Dermis microvascular lymphatic vessel endothelial cell (primary cell): ENCODE results near the gene ARL16. TPM values are rescaled to one million over a fixed set of nuclear protein-coding genes. Genes with fewer than 3 reads are reported as not detected.

Experiments
- DNase-seq, 2 donors: peaks; one replicate each; pipeline versions ENCODE4 v3.0.0 to v3.0.0-alpha.2; 2010; ENCODE audit warnings: low read depth in 2 of 2
- total RNA-seq: library from RNA; depleted of rRNA; stranded (reverse); fragments of >200 nt; gene quantifications from 2 replicates; pipeline ENCODE4 v1.2.1, GENCODE V29; 2014

The ARL16 gene
- total RNA-seq, 1 donor from 2014 or later, result 28.2 TPM

DNA sequence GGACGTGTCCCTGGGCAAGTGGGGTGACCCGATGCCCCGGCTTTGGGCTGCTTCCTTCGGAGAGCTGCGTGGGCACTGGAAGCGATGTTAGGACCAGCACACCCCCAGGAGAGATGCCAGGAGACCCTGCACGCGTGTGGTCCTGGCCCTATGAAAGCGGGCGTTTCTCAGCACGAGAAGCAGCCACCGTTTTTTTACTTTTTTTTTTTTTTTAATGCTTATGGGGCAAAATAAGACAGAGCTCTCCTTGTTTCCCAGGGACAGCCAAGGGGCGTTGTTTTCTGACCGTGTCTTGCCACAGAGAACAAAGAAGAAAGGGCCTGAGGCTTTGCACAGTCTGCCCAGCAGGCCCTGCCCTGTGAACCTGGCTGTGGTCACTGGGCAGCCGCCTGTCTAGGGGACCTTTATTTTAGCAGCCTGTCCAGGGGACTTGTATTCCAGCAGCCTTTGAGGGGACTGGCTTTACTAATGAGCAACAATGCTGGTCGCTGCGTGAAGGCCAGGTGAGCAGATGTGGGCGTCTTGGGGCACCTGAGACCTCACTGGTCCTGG is 29.5 kb upstream of the ARL16 start:
- no peak for DNase-seq

DNA sequence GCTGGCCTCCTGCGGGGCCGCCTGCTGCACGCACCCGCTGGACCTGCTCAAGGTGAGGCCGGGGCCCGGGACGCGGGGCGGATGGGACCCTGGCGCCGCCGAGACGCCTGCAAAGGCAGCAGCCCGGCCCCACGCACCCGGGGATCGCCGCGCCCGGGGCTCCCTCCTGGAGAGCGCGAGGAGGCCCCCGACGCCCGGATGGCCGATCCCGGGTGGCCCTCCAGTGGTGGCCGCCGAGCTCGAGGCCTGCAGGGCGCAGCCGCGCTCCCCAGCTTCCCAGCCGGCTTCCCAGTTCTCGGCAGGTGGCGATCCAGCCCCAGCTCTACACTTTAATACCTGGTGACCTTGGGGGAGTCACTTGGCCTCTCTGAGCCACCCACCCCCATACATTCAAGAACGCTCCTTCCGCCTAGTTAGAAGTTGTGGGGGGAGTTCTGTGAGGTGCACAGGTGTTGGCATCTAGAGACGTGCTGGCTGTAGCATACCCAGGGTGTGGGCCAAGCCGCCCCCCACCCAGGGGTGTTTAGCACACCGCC is 28.9 kb upstream of the ARL16 start:
- DNase-seq, result peak in 1 of 2 donors; percentile 31

DNA sequence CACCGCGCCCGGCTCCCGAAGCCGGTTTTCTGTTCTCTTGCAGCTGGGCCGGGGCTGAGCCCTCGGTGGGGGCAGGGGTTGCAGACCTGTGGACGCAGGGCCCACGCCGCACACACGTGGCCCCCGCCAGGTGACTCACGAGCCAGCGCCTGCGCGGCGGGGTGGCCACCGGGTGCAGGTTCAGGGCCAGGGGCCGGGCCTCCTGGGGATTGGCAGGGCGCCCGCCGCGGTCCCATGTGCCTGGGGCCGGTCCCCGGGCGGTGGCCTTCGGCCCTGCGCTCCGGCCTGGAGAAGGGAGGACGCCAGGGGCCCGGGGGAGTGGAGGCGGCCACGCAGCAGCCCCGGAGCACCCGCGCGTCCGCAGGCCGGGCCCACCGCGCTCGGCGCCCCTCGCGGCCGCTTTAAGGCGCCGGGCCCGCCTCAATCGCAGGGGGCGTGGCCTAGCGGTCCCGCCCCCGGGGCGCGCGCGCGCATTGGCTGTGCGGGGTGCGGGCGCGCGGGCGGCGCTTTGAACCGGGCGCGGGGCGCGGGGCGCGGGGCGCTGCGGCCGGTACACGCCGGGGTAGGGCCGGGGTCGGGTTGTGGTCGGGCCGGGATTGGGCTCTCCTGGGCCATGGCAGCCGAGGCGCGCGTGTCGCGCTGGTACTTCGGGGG is 28.3 kb upstream of the ARL16 start, which contains the start of gene SLC25A10:
Gene SLC25A10, plus strand, starts transcription at position 471 of the 654 bp plus-strand sequence. Its CDS starts 143 bp downstream, at position 614.
- peak; percentile 36 to 83 for DNase-seq

DNA sequence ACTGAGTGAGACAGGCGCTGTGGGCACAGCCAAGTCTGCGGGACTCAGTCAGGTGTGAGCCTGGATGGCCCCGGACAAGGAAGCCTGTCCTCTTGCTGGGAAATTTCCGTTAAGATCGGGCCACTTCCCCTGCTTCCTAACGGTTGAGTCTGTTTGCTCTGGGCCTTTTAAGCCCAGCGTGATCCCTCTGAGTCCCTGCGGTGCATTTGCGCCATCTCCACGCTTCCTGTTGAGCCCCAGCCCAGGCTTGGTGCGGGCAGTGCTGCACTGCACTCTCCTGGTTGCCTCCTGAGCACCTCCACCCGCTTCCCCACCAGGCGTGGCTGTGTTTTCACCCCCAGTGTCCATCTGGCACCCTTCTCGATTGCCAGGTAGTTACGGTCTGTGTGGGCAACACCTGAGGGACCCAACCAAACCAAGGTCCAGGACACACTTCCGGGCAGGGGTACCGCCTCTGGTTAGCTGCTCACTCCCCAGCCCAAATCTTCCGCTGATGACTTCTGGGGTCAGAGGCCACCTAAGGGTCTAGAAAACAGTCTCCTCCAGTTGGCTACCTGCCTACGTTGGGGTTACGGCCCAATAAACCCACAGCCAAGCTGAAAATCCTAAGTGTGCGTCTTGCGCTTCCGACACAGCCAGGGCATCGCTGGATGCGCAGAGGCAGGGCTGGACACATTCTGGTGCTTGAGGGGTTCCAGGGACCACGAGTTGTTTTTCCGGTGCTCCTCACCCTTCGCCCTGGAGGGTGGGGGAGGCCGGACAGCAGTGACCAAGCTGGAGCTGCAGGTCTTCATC is 27.1 kb upstream of the ARL16 start:
- DNase-seq, result no peak

DNA sequence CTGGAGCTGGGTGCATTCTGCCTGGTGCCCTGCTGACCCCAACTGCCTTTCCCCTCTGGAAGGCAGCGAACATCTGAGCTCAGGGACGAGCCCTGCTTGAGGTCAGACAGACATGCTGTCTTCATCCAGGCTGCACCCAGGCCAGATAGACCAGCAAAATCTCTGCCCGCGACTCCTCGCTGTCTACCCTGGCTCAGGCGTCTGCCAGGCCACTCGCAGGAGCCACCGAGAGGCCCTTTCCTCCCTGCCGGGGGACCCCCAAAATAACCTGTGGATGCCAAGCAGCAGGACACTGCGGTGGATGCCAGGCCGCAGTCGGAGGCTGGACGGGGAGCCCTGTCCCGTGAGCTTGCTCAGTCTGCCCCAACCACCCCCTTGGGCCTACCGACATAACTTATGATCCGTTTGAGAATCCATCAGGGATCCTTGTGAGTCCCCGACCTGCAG is 25.2 kb upstream of the ARL16 start:
- DNase-seq, result no peak

DNA sequence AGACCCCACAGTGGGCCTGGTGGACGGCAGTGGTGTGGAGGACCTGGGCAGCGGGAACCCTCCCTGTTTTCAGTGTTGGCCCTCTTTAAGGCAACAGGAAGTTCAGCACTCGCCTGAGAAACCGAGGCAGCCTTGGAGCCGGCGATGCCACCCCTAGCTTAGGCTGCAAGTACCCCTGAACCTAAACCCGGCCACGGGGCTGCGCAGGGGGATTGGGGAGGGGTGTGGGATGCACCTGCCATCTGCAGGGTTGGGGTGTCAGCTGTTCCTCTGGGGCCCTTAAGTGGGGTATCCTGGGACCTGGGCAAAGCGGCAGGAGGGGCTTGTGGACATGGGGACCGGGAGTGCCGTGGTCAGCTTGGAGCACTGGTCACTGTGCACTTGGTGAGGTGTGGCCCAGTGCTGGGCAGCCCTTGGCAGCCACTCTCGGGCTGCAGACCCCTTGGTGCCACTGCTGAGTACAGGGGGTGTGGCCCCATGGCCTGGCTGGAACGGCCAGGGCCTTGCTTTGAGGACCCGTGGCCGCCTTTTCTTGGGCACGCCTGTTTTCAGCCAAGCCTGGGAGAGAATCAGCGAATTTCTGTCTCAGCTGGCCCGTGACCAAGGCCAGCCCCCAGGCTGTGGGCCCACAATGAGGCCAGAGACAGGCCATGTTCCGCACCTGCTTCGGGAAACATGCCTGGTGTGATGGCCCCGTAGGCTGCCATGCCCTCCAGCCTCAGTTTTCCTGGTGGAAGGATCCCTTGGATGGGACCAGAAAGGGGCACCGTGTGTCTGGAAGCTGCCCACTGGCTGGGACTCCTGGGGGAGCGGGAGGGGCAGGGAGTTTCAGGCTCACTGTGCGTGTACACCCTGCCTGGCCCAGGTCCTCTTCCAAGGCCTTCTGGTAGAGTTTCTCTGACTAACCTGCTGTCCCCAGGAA is 24.4 kb upstream of the ARL16 start:
- DNase-seq, result no peak

DNA sequence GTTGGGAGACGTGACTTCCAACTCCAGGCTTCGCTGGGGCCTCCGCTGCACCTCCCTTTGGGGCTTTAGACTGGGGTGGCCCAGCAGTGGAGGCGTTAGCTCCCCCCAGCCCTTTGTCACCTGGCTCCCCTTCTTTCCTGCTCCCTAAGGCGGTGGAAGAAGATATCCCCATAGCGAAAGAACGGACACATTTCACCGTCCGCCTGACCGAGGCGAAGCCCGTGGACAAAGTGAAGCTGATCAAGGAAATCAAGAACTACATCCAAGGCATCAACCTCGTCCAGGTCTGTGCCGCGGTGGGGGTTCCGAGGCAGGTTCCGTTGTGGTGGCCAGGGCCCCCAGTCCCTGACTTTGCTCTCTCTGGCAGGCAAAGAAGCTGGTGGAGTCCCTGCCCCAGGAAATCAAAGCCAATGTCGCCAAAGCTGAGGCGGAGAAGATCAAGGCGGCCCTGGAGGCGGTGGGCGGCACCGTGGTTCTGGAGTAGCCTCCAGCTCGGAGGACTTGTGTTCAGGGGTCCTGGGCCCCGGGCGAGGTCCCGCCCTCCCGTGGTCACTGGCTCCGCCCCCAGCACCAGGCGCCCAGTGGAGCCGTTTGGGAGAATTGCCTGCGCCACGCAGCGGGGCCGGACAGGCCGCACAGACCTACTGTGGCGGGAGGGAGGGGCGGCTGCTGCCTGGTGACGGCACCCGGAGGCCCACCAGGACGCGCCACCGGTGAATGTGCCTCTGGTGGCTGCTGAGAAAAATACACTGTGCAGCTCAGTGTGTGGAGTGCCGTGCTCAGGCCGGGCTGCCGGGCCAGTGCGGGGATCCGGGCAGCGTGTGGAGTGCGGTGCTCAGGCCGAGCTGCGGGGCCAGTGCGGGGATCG is 23.4 kb upstream of the ARL16 start:
- no peak for DNase-seq

DNA sequence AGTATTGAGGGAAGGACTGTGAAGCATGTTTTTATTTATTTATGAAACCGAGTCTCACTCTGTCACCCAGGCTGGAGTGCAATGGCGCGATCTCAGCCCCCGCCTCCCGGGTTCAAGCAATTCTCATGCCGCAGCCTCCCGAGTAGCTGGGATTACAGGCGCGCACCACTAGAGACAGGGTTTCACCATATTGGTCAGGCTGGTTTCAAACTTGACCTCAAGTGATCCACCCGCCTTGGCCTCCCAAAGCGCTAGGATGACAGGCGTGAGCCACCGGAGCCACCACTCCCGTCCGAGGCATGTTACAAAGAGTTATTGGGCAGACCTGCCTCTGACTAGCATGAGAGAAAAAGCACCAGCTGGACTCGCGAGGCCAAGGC is 22.6 kb upstream of the ARL16 start:
- no peak for DNase-seq

DNA sequence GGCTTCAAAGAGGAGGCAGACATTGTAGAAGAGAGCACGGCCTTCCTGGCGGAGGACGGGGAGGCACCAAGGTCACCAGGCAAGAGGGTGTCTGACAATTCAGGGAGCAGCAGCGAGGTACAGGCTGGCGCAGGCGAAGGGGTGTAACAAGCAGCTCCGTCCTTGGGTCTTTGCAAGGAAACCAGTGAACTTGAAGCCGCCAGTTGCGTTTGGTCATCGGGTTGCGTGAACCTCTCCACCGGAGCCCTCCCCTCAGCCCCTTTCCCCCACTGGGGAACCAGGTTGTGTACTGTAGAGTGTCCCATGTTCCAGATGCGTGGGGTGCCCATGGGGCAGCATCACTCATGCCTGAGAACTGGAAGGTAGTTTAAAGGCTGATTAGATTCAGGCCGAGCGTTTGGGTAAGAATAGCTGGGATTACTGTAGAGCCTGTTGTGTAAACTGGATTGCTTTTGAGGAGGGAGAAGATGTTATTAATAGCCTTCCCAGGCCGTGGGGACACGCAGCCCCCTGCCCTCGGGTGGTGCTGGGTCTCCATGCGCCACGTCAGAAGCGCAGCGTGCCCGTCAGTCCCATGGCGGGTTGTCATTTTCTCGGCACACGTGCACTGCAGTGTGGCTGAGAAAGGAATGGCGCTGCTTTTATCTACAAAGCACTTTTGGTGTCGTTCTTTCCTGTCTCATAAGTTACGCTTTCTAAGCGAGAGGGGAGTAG is 22.1 kb upstream of the ARL16 start:
- DNase-seq, result no peak

DNA sequence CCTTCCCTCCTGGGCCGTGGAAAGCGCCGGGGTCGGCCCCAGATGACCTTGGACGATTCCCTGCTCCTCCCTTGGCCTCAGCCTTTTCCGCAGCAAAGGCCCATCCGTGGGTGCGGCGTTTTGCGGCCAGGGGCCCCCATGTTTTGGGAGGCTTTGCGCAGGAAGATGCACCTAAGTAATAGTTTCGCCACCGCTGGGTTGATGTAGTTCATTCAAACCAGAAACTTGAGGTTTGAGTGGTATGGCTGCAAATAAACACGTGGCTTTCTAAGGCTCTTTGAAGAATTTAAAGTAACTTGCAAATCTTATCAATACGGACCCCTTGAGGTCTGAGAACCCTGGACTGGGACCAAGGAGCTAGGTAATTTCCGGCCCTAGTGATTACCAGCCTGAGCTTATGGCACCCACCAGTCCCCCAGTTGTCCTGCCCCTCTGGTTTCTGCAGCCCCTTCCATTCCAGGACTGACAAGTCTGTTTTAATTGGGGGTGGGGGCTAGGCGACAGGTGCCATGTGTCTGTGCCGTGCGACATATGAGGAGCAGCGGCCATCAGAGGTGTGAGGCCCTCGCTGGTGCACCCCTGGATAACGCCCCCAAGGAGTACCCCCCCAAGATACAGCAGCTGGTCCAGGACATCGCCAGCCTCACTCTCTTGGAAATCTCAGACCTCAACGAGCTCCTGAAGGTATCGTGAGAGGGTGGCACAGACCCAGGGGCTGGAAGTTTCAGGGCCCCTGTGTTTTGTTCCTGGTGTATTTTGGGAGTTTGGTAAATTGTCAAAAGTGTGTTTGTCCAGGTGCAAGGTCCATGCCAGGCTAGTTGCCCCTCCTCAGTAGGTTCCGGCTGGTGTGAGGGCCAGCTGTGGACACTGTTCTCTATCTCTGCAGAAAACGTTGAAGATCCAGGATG is 20.4 kb upstream of the ARL16 start:
- DNase-seq, result no peak

DNA sequence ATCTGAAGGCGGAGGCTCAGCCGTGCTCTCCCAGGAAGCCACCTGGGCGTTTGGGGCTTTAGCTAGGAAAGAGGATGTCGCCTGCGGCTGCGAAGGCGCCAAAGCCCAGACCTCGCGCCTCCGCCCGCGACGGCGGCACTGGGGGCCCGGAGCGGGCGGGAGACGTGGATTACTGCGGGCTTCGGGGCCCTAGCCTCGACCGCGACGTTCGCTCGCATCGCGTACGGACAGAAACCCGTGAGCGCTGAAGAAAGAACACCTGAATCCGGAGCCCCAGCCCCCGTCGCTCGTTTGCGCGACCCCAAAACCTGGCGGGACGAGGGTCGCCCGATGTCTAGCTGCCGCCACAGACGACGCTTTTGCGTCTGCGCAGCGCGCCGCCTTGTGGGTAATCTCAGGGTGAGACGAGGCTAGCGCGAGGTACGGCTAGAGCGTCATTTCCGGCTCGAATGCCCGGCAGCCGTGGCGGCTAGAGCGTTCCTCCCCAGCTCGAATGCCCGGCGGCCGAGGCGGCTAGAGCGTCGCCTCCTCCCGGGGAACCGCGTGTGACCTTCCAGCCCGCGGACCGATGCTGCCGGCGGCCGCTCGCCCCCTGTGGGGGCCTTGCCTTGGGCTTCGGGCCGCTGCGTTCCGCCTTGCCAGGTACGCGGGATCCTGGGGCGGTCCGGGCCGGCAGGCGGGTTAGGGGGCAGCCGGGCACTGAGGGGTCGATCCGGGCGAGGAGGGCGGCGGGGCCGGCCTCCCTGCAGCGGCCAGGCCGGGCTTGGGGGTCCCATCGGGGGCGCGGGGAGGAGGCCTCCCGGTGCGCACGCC is 19.5 kb upstream of the ARL16 start, which contains the start of gene MRPL12:
Gene MRPL12, plus strand, starts transcription at position 434 of the 813 bp plus-strand sequence. Its CDS starts 135 bp downstream, at position 569.
- DNase-seq, result peak; percentile 83 to 94

DNA sequence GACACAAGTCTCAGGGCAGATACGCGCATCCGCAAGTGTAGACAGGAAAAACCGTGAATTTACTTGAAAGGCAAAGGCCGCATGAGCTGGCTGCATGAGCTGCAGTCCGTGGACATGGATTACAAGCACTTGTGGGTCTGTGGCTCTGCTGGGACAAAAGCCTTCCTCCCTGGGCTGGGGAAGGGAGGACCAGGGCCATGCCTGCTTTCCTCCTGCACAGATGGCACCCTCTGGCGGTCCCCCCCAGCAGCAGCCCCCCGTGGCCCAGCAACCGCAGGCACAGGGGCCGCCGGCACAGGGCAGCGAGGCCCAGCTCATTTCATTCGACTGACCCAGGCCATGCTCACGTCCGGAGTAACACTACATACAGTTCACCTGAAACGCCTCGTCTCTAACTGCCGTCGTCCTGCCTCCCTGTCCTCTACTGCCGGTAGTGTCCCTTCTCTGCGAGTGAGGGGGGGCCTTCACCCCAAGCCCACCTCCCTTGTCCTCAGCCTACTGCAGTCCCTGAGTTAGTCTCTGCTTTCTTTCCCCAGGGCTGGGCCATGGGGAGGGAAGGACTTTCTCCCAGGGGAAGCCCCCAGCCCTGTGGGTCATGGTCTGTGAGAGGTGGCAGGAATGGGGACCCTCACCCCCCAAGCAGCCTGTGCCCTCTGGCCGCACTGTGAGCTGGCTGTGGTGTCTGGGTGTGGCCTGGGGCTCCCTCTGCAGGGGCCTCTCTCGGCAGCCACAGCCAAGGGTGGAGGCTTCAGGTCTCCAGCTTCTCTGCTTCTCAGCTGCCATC is 17.9 kb upstream of the ARL16 start:
- DNase-seq, result no peak

DNA sequence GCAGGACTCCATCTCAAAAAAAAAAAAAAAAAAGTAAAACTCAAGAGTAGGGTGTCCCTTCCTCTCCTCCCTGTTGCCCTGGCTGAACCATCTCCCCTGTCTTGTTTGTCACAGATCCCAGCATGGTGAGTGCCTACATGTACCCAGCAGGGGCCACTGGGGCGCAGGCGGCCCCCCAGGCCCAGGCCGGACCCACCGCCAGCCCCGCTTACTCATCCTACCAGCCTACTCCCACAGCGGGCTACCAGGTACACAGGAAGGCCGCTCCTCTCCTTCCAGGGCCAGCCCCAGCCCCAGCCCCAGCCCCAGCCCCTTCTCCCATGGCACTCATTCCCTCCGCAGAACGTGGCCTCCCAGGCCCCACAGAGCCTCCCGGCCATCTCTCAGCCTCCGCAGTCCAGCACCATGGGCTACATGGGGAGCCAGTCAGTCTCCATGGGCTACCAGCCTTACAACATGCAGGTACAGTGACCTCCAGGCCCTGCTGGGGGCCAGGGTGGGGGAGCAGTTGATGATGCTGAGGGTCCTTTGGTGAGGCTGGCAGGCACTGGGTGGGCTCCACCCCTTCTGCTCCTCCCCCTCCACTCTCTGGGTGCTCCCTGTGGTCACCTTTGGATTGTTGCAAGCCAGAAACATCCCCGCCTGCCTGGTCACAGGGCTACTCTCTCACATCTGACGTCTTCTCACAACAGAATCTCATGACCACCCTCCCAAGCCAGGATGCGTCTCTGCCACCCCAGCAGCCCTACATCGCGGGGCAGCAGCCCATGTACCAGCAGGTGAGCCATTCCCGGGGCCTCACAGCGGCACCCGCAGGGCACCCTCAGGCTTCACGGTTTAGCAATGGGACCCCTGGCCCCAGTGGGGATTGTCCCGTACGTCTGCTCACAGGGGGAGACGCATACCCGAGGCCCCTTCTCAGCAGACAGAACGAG is 17.0 kb upstream of the ARL16 start:
- no peak for DNase-seq

DNA sequence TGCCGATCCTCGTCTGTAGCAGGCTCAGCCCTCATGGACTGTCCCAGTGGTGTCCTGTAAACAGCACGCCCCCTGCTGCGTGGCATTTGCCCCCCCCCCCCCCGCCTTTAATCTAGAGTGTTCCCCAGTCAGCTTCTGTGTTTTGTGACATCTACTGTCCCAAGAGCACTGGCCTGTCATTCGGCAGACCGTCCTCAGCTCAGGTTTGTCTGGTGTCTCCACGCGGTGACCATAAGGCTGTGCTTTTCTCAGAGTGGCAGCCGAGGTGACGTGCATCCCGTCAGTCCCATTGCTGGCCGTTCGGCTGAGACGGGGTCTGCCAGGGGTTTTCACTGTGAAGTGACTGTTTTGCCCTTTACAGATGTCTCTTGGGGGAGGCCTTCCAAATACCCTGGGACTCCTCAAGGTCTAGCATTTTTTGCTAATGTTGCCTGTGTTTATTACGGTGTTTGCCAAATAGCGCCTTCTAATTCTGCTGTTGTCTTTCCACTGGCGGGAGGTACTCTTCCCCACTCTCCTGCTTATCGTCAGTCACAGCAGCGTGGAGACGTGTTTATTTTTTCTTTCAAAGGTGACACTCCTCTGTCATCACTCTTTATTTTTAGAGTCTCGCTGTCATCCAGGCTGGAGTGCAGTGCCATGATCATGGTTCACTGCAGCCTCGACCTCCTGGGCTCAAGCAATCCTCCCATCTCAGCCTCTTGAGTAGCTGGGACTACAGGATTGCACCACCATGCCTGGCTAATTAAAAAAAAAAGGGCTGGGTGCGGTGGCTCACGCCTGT is 13.9 kb upstream of the ARL16 start:
- DNase-seq, result no peak
